Fibroblast of mammary gland (primary cell): ENCODE measurements around the gene FOXJ2.
"Not testable (repeated sequence)": the region's sequence is repeated elsewhere in the genome, so short reads cannot be mapped to it uniquely, and the experiment has no call there.

Experiments used
- DNase-seq: peaks from one replicate; pipeline ENCODE4 v3.0.0-alpha.2; 2010; ENCODE audit warnings: low read depth
- H3K4me3 ChIP-seq: 2 replicates; pipeline ENCODE4 v1.5.1; 2011; ENCODE audit warnings: low read depth, mild to moderate bottlenecking, low read length, moderate library complexity; ENCODE audit not compliant: control insufficient read depth
- CTCF ChIP-seq: conservative IDR thresholded peaks from 2 replicates; pipeline ENCODE4 v1.5.1; 2011; ENCODE audit warnings: low read depth, low read length, inconsistent platforms; ENCODE audit not compliant: control insufficient read depth, insufficient read depth

FOXJ2 gene

GRCh38 chr12:8018666-8019581, 13.6 kb upstream of the FOXJ2 start:
- H3K4me3 ChIP-seq: peak overlapping the region; percentile 23
- no peak for DNase-seq
- no peak for TF ChIP-seq CTCF

- DNase-seq: peak; percentile 99
- TF ChIP-seq CTCF: no peak
- H3K4me3 ChIP-seq: peak overlapping the region; percentile 84
Measured at GRCh38 chr12:8026291-8026900, 6.1 kb upstream of the FOXJ2 start.

- H3K4me3 ChIP-seq: no peak overlapping the region
- no peak for DNase-seq
- no peak for TF ChIP-seq CTCF
Measured at GRCh38 chr12:8027856-8028255, 4.7 kb upstream of the FOXJ2 start.

GRCh38 chr12:8028267-8028666, 4.2 kb upstream of the FOXJ2 start:
- DNase-seq: no peak
- no peak for TF ChIP-seq CTCF
- no peak overlapping the region for H3K4me3 ChIP-seq

- DNase-seq: no peak
- TF ChIP-seq CTCF: no peak
- no peak overlapping the region for H3K4me3 ChIP-seq
Measured at GRCh38 chr12:8030189-8030588, 2.3 kb upstream of the FOXJ2 start.

GRCh38 chr12:8031017-8031416, 1.5 kb upstream of the FOXJ2 start:
- not testable (repeated sequence) for DNase-seq, H3K4me3 ChIP-seq

- no peak for TF ChIP-seq CTCF
- peak overlapping the region; percentile 62 for H3K4me3 ChIP-seq
- DNase-seq: peak; percentile 23
Measured at GRCh38 chr12:8031872-8032241, 659 bp upstream of the FOXJ2 start.
